Left renal pelvis (tissue), 4 donors: ENCODE data around the gene TM2D3. TPM values are rescaled to one million over a fixed set of nuclear protein-coding genes. Genes with fewer than 3 reads are reported as not detected.
A peak's percentile ranks its signal among the peaks of the same experiment; 100 is the strongest.
"Not testable (repeated sequence)": the region's sequence is repeated elsewhere in the genome, so short reads cannot be mapped to it uniquely, and the experiment has no call there.

Experiments used
- DNase-seq, 4 donors: peaks; one replicate each; pipeline ENCODE4 v3.0.0-alpha.2; 2013; ENCODE audit warnings: low read depth in 4 of 4, low spot score in 3 of 4
- polyA plus RNA-seq, 4 donors: library from polyadenylated mRNA; unstranded; fragments of 120-200 nt; gene quantifications; one replicate each; pipeline ENCODE4 v1.2.1, GENCODE V29; 2013; ENCODE audit not compliant: insufficient read length in 4 of 4

Gene TM2D3
- polyA plus RNA-seq, 4 donors, result 63.5 to 73.2 (median 69.8) TPM

DNA sequence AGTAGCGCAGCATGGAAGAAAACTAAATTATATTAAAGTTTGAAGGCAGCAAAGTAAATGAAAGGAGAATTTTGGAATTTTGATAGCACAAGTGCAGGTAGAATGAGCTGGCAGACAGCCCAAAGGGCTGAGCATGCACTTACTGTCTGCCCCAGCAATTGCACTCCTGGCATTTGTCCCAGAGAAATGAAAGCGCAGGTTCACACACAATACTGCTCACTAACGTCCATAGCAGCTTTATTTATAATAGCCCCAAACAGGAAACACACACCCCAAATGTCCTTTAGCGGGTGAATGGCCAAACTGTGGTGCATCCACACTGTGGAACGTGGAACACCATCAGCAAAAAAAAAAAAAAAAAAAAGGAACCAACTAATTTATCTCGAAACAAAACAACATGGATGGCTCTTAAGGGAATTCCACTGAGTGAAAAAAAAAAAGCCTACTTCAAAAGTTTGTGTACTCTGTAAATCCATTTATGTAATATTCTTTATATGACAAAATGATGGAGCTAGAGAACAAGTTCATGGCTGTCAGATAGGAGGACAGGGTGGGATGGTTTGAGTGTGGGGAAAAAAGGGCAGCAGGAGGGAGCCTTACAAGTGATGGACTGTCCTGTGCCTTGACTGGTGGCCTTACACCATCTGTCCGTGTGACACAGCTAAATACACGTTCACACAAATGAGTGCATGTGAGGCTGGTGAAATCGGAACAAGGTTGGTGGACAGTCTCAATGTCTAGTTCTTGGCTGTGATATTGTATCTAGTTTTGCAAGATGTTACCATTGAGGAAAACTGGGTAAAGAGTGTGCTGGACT lies 6.0 kb upstream of the TM2D3 start:
- no peak for DNase-seq

- DNase-seq, result no peak
These were observed 5.0 kb upstream of the TM2D3 start for GRCh38 chr15:101657171-101657570.

GRCh38 chr15:101654624-101655337 lies 2.6 kb upstream of the TM2D3 start:
- DNase-seq, result not testable (repeated sequence)

- DNase-seq, result no peak
These were observed 2.0 kb upstream of the TM2D3 start for GRCh38 chr15:101654171-101654570.

DNA sequence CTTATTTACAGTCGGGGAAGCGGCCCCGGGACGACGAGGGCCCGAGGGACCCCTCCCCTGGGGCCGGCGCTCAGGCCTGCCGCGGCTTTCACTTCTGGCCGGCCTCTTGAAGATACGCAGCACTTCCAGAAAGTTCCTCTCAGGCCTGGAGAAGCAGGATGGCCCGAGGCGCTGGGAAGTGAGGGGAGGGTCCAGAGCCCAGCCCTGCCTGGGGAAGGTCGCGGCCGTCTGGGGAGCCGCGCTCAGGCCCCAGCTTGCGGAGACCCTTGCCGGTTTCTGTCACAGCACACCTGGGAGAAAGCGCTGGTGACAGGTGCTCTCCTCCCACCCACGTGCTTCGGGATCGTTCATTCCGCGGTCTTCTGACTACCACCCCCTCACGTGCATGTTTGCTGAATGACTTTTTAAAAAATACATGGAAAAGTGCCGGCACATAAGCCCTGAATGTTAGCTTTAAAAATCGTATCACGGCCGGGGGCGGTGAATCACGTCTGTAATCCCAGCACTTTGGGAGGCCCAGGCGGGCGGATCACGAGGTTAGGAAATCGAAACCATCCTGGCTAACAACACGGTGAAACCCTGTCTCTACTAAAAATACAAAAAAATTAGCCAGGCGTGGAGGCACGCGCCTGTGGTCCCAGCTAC lies 727 bp upstream of the TM2D3 start:
- DNase-seq, result peak in 1 of 4 donors; percentile 22

- DNase-seq, result no peak
These were observed 555 bp downstream of the TM2D3 start for GRCh38 chr15:101651554-101652097.

GRCh38 chr15:101650145-101650544 lies 2.0 kb downstream of the TM2D3 start:
- no peak for DNase-seq

DNA sequence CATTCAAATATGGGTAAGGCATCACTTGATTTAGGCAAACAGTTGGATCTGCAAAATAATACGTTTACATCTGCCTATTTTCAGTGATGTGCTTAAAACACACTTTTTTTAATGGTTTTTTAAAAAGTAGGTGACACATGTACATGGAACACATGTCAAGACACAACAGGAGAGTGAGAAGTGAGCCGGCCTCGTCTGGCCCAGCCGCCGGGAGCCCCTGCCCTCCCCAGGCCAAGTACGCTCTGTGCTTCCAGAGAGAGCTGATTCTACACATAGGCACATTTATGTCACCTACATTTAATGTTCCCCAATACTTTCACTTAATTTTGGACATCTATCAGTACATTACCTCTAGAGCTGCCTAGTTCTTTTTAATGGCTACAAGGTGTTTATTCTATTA lies 3.8 kb downstream of the TM2D3 start:
- no peak for DNase-seq

DNA sequence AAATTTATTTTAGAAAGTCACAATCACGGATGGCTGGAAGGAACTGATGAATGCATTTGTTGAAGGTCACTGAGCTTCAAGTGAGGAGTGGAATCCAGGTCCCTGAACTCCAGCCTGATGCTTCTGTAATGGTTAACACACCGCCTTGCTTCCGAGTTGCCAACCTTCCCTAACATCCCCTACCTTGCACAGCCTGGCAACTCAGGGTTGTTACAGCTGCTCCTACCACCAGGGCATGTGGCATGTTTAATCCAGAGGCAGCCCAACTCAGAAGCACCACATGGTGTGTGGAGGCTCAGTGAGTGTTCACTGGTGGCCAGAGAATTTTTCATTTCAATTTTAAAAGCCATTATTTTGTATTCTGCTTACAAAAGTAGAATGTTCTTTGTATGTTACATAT lies 4.9 kb downstream of the TM2D3 start:
- no peak for DNase-seq

DNA sequence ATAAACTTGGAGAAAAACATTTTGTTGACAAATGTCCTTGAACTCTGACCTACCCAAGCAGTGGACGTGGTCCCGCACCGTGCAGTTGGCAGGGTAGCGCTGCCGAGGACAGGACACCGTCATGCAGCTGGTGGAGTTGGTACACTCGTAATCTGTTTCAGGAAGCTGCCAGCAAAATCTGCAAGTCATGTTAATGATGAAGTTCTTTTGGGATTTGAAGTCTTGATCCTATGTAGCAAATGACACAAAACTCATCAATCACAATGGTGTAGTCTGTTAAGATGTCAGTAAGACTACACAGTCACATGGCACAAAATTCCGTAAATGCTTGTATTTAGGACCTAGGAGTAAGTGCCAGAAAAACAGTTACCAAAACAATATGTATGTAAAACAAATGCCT lies 5.5 kb downstream of the TM2D3 start:
- no peak for DNase-seq

- DNase-seq, result no peak
These were observed 9.8 kb downstream of the TM2D3 start for GRCh38 chr15:101642361-101642760.

DNA sequence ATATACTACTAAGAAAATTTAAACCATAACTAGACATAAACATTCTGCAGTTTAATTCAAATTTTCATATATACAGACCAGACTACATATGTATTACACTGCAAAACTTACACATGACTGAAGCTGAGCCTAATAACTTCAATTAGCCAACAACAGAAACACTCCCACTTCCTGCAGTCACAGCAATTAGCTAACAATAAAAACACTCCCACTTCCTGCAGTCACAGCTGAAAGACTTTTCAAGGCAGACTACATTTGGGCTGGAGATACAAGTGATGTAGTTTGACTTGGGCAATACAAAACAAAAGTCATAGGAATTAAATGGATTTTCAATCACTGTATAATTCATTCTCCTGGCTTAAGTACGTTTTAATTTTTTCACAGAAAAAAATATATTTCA lies 10.3 kb downstream of the TM2D3 start:
- peak in 1 of 4 donors; percentile 40 for DNase-seq

- peak; percentile 58 to 75 (median 68) for DNase-seq
These were observed 10.9 kb downstream of the TM2D3 start for GRCh38 chr15:101641129-101641764.

DNA sequence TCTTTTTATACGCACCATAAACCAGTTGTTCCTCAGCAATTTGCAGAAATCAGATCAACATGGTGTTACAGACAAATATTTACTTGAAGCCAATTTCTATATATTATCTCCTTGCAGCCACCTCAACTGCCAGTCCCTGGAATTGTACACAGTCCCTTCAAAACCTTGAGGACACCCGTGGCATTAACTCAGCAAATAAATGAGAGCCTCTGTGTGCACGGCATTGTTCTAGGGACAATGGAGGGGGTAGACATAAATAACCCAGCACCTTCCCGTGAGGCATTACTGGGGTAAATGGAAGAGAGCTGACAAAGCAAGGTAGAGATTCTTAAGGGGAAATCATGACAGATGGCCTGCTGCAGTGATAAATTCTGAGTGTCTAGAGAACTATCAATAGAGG lies 12.5 kb downstream of the TM2D3 start:
- no peak for DNase-seq

GRCh38 chr15:101637919-101638318 lies 14.3 kb downstream of the TM2D3 start:
- no peak for DNase-seq

DNA sequence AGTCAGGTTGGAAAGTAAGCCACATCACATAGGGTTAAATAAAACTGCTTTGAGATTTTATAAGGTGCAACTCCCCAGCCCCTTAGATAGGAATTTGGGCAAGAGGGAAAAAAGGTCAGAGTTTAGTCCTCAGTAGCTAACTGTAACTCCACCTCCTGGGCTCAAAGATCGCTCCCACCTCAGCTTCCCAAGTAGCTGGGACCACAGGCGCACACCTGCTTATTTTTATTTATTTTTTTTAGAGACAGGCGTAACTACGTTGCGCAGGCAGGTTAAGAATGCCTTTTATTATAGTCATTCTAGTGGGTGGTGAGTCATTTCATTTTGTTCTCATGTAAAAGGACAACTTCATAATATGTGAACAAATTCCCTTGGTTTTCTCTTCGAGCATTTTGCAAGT lies 14.7 kb downstream of the TM2D3 start:
- no peak for DNase-seq

DNA sequence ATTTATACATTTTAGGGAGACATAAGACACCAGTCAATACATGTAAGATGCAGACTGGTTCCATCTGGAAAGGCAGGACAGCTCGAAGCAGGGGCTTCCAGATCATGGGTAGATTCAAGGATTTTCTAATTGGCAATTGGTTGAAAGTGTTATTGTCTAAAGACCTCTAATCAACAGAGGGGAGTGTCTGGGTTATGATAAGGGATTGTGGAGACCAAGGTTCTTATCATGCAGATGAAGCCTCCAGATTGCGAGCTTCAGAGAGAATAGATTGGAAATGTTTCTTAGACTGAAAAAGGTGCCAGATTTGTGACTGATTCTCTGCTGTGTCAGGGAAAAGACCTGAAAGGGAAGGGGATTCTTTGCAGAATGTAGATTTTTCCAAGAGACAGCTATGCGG lies 15.1 kb downstream of the TM2D3 start:
- DNase-seq, result no peak

DNA sequence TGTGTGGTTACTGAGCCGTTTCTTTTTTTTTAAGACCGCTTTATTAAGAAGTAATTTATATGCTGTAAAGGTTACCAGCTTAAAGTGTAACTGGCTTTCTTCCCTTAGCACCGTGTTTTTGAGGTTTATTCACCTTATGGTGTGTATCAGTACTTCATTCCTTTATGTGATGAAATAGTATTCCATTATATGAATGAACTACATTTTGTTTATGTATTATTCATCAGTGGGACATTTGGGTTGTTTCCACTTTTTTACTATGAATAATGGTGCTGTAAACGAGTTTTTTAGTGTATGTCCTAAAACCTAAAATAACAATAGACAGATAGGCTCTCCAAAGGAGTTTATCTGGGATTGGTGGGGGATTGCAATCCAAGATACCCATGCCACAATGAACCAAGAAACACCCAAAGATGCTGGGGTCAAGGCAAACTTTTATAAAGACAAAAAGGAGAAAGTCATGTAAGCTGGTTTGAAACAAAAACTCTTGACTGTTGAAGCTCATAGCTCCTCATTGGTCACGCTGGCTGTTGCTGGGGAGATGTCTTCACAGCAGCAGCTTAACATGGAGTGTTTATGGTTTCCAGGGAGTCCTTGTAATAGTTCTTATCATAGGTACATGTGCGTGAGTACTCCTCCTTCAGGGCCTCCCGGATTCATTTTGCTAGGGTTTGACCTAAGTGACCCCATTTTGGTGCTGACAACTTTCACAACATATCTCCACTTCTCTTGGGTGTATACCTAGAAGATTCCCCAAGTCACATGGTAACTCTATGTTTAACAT lies 16.0 kb downstream of the TM2D3 start:
- no peak for DNase-seq

DNA sequence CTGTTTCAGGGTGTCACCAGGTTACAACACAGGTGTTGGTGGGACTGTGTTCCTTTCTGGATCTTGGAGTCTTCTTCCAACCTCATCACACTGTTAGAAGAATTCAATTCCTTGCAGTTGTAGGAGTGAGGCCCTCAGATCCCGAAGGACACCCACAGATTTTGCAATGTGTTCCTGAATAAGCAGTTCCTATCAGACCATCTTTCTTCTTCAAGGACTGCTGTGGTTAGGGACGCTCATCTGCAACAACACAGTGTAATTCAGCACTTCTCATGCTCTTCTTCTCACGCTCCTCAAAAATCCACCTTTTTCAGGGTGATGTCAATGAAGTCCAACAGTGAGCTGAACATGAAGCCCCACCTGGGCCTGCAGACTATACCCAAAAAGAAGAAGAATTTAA lies 18.8 kb downstream of the TM2D3 start:
- no peak for DNase-seq

GRCh38 chr15:101626729-101627128 lies 25.5 kb downstream of the TM2D3 start:
- not testable (repeated sequence) for DNase-seq
